ENCODE data around the gene PKLR.

DNA sequence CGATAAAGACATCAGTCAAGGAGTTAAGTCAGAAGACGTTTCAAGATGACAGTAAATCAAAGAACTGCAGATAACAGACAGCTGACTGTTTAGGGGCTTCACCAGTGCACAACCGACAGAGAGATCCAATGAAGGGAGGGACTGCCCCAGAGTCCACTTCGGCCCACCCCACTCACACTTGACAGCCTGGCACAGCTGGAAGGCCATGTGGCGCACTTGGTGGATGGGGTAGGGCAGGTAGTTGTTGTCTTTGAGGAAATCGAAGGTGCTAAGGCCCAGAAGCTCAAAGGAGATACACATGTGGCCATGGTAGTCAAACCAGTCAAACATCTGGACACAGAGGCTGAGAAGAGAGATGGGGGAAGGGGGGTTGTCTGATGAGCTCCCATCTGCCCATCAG is 34.7 kb downstream of the PKLR start:
- TF ChIP-seq, protein P1, sequence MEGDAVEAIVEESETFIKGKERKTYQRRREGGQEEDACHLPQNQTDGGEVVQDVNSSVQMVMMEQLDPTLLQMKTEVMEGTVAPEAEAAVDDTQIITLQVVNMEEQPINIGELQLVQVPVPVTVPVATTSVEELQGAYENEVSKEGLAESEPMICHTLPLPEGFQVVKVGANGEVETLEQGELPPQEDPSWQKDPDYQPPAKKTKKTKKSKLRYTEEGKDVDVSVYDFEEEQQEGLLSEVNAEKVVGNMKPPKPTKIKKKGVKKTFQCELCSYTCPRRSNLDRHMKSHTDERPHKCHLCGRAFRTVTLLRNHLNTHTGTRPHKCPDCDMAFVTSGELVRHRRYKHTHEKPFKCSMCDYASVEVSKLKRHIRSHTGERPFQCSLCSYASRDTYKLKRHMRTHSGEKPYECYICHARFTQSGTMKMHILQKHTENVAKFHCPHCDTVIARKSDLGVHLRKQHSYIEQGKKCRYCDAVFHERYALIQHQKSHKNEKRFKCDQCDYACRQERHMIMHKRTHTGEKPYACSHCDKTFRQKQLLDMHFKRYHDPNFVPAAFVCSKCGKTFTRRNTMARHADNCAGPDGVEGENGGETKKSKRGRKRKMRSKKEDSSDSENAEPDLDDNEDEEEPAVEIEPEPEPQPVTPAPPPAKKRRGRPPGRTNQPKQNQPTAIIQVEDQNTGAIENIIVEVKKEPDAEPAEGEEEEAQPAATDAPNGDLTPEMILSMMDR (IDR thresholded peaks at IDR 0.05): no peak
- no peak for TF ChIP-seq POLR2A (IDR thresholded peaks at IDR 0.05)

Measured in lower leg skin (tissue), 3 donors.